H9 (cell line): Measurements from ENCODE around the gene UHRF1. TPM values are rescaled to one million over a fixed set of nuclear protein-coding genes. Genes with fewer than 3 reads are reported as not detected.

Experiments
- DNase-seq: peaks from one replicate; pipeline ENCODE4 v3.0.0-alpha.2; 2017
- H2AFZ ChIP-seq: one replicate; pipeline ENCODE4 v1.6.1; 2013; ENCODE audit warnings: mild to moderate bottlenecking, low read length, control low read depth, moderate library complexity
- H2AK5ac ChIP-seq: 2 replicates; pipeline ENCODE4 v1.6.1; 2013; ENCODE audit warnings: low read length, control low read depth, mixed read lengths; ENCODE audit not compliant: insufficient read length
- H2BK120ac ChIP-seq: one replicate; pipeline ENCODE4 v1.6.1; 2013; ENCODE audit warnings: low read depth, mild to moderate bottlenecking, low read length, control low read depth, inconsistent platforms; ENCODE audit not compliant: poor library complexity, severe bottlenecking
- H2BK12ac ChIP-seq: 2 replicates; pipeline ENCODE4 v1.6.1; 2013; ENCODE audit warnings: low read length, control low read depth, mixed read lengths, low read depth; ENCODE audit not compliant: insufficient read length
- H2BK15ac ChIP-seq: 2 replicates; pipeline ENCODE4 v1.6.1; 2013; ENCODE audit warnings: low read depth, low read length, control low read depth
- H2BK20ac ChIP-seq: one replicate; pipeline ENCODE4 v1.6.1; 2013; ENCODE audit warnings: low read depth, mild to moderate bottlenecking, low read length, control low read depth, inconsistent platforms; ENCODE audit not compliant: poor library complexity, severe bottlenecking
- H2BK5ac ChIP-seq: 2 replicates; pipeline ENCODE4 v1.6.1; 2013; ENCODE audit warnings: low read length, control low read depth, mixed read lengths; ENCODE audit not compliant: insufficient read length
- H3K14ac ChIP-seq: 2 replicates; pipeline ENCODE4 v1.6.1; 2013; ENCODE audit warnings: low read length, control low read depth; ENCODE audit not compliant: insufficient read depth
- H3K18ac ChIP-seq: 2 replicates; pipeline ENCODE4 v1.6.1; 2013; ENCODE audit warnings: low read depth, mild to moderate bottlenecking, mixed read lengths, low read length, control low read depth; ENCODE audit not compliant: insufficient read length
- H3K23ac ChIP-seq: 2 replicates; pipeline ENCODE4 v1.6.1; 2013; ENCODE audit warnings: low read length, control low read depth, mixed read lengths, low read depth; ENCODE audit not compliant: insufficient read length
- H3K23me2 ChIP-seq: 2 replicates; pipeline ENCODE4 v1.6.1; 2013; ENCODE audit warnings: low read depth, mild to moderate bottlenecking, mixed read lengths, low read length, control low read depth; ENCODE audit not compliant: insufficient read length, poor library complexity, severe bottlenecking
- H3K27ac ChIP-seq: 2 replicates; pipeline ENCODE4 v1.5.1; 2013; ENCODE audit warnings: low read length, control low read depth, mixed read lengths, low read depth; ENCODE audit not compliant: insufficient read length
- H3K27me3 ChIP-seq: 2 replicates; pipeline ENCODE4 v1.6.1; 2013; ENCODE audit warnings: low read length, control low read depth, inconsistent platforms; ENCODE audit not compliant: insufficient read depth
- H3K4ac ChIP-seq: 2 replicates; pipeline ENCODE4 v1.6.1; 2013; ENCODE audit warnings: low read depth, mild to moderate bottlenecking, control low read depth, inconsistent platforms, low read length, moderate library complexity
- H3K4me1 ChIP-seq: 2 replicates; pipeline ENCODE4 v1.6.1; 2013; ENCODE audit warnings: low read length, control low read depth, inconsistent platforms; ENCODE audit not compliant: insufficient read depth
- H3K4me2 ChIP-seq: 2 replicates; pipeline ENCODE4 v1.6.1; 2013; ENCODE audit warnings: low read length, control low read depth, mixed read lengths; ENCODE audit not compliant: insufficient read length, insufficient read depth
- H3K56ac ChIP-seq: 2 replicates; pipeline ENCODE4 v1.6.1; 2013; ENCODE audit warnings: low read depth, mild to moderate bottlenecking, mixed read lengths, low read length, control low read depth; ENCODE audit not compliant: insufficient read length
- H3K79me1 ChIP-seq: 2 replicates; pipeline ENCODE4 v1.6.1; 2013; ENCODE audit warnings: low read depth, mild to moderate bottlenecking, moderate library complexity, low read length, control low read depth, inconsistent platforms; ENCODE audit not compliant: insufficient read depth, poor library complexity, severe bottlenecking
- H3K79me2 ChIP-seq: 2 replicates; pipeline ENCODE4 v1.6.1; 2013; ENCODE audit warnings: low read length, control low read depth, inconsistent platforms; ENCODE audit not compliant: insufficient read depth
- H3K9ac ChIP-seq: 2 replicates; pipeline ENCODE4 v1.6.1; 2013; ENCODE audit warnings: low read length, control low read depth, mixed read lengths; ENCODE audit not compliant: insufficient read length; ENCODE audit errors: extremely low read depth
- H3K9me3 ChIP-seq: one replicate; pipeline ENCODE4 v1.6.1; 2013; ENCODE audit warnings: low read depth, low read length, inconsistent platforms; ENCODE audit not compliant: control insufficient read depth
- H3T11ph ChIP-seq: one replicate; pipeline ENCODE4 v1.6.1; 2013; ENCODE audit warnings: mild to moderate bottlenecking, low read length, control low read depth, inconsistent platforms
- H4K20me1 ChIP-seq: one replicate; pipeline ENCODE4 v1.6.1; 2013; ENCODE audit not compliant: control insufficient read depth, insufficient read length, insufficient read depth
- H4K5ac ChIP-seq: 2 replicates; pipeline ENCODE4 v1.6.1; 2013; ENCODE audit warnings: low read depth, mild to moderate bottlenecking, mixed read lengths, low read length, control low read depth; ENCODE audit not compliant: insufficient read length
- H4K8ac ChIP-seq: replicated peaks from 2 replicates; pipeline ENCODE4 v1.6.1; 2013; ENCODE audit warnings: low read length, control low read depth, mixed read lengths, low read depth; ENCODE audit not compliant: insufficient read length
- H4K91ac ChIP-seq: 2 replicates; pipeline ENCODE4 v1.6.1; 2013; ENCODE audit warnings: low read depth, mild to moderate bottlenecking, moderate library complexity, mixed read lengths, low read length, control low read depth; ENCODE audit not compliant: insufficient read length
- H3K27ac Mint-ChIP-seq, 3 experiments: 2 replicates in 2 of 3; 3 replicates in 1 of 3; pipeline ENCODE4 v1.8.0; 2020 to 2021; ENCODE audit warnings: mixed read lengths in 3 of 3, mild to moderate bottlenecking in 1 of 3, moderate library complexity in 1 of 3
- H3K27me3 Mint-ChIP-seq: 2 replicates; pipeline ENCODE4 v1.8.0; 2021; ENCODE audit warnings: low read depth, mild to moderate bottlenecking, moderate library complexity, mixed read lengths
- H3K36me3 Mint-ChIP-seq, 3 experiments: 2 replicates in 2 of 3; 3 replicates in 1 of 3; pipeline ENCODE4 v1.8.0; 2020 to 2021; ENCODE audit warnings: low read depth in 3 of 3, mixed read lengths in 3 of 3; ENCODE audit not compliant: insufficient read depth in 1 of 3
- H3K4me1 Mint-ChIP-seq, 2 experiments: 2 replicates each; pipeline ENCODE4 v1.8.0; 2020; ENCODE audit warnings: mixed read lengths in 2 of 2
- H3K4me3 Mint-ChIP-seq, 2 experiments: 2 replicates in 1 of 2; 3 replicates in 1 of 2; pipeline ENCODE4 v1.8.0; 2020 to 2021; ENCODE audit warnings: mild to moderate bottlenecking in 2 of 2, mixed read lengths in 2 of 2, moderate library complexity in 1 of 2
- H3K9me3 Mint-ChIP-seq, 2 experiments: 2 replicates in 1 of 2; 3 replicates in 1 of 2; pipeline ENCODE4 v1.8.0; 2020; ENCODE audit warnings: mild to moderate bottlenecking in 2 of 2, mixed read lengths in 2 of 2, moderate library complexity in 1 of 2
- CTCF ChIP-seq: fragments of 200-600 bp; sonication (generic); conservative IDR thresholded peaks from 3 replicates; pipeline ENCODE4 v1.8.0; 2021; ENCODE audit warnings: antibody characterized with exemption, mild to moderate bottlenecking
- WGBS: extraction: QIAGEN DNeasy Blood & Tissue Kit; methylation state at CpG from one replicate; pipeline ENCODE4 v1.1.7; 2013; ENCODE audit warnings: missing lambda C conversion rate, low lambda C conversion rate, mixed read lengths; ENCODE audit not compliant: insufficient read length; ENCODE audit errors: extremely low coverage; 5-methylcytosine and 5-hydroxymethylcytosine counted together
- total RNA-seq: library from RNA; stranded (reverse); gene quantifications from 2 replicates; pipeline ENCODE4 v1.2.1, GENCODE V29; 2021

UHRF1 gene
- total RNA-seq, 1 experiment from 2014 or later, result 106 TPM

GRCh38 chr19:5003781-5004180 lies 94.5 kb downstream of the UHRF1 start:
- H2BK12ac ChIP-seq, result no peak overlapping the region
- H2AK5ac ChIP-seq, result no peak overlapping the region
- no peak overlapping the region for H3K9ac ChIP-seq
- H2BK20ac ChIP-seq, result no peak overlapping the region
- DNase-seq, result no peak
- no peak overlapping the region for H2BK5ac ChIP-seq
- no peak overlapping the region for H3T11ph ChIP-seq
- H2AFZ ChIP-seq, result no peak overlapping the region
- no peak overlapping the region for H2BK120ac ChIP-seq
- no peak overlapping the region for H3K4me2 ChIP-seq
- H3K9me3 ChIP-seq, result no peaks in the 10 kb centered on the region
- H3K4ac ChIP-seq, result no peak overlapping the region
- H3K56ac ChIP-seq, result no peak overlapping the region
- TF ChIP-seq CTCF, result no peak
- H4K5ac ChIP-seq, result no peak overlapping the region
- no peak overlapping the region for H3K27ac ChIP-seq
- H3K4me1 ChIP-seq, result no peaks in the 10 kb centered on the region
- Mint-ChIP-seq H3K27me3 (no peaks in the 10 kb centered on the region), H3K4me3 (no peak overlapping the region), H3K4me1 (peaks cover 3 to 18% of the 10 kb centered on the region in 2 experiments), H3K36me3 (peaks cover 7 to 13% (median 8%) of the 10 kb centered on the region in 3 experiments; a peak in 6 of 7 replicates), H3K27ac (peak overlapping the region in 2 of 3 experiments; percentile 4 to 42; a peak in 3 of 7 replicates), H3K9me3 (peaks cover 4 to 7% of the 10 kb centered on the region in 2 experiments; a peak in 3 of 5 replicates)
- no CpG with 5 or more reads among the region's 18 CpGs for WGBS
- H4K8ac ChIP-seq, result no peak overlapping the region
- peaks cover 2% of the 10 kb centered on the region for H3K79me1 ChIP-seq
- H3K79me2 ChIP-seq, result peaks cover 3% of the 10 kb centered on the region; the same call in 1 of the 2 replicates
- no peak overlapping the region for H2BK15ac ChIP-seq
- H4K20me1 ChIP-seq, result no peaks in the 10 kb centered on the region
- no peak overlapping the region for H4K91ac ChIP-seq
- no peak overlapping the region for H3K14ac ChIP-seq
- H3K23me2 ChIP-seq, result no peaks in the 10 kb centered on the region
- no peak overlapping the region for H3K18ac ChIP-seq
- H3K23ac ChIP-seq, result no peak overlapping the region
- no peaks in the 10 kb centered on the region for H3K27me3 ChIP-seq
